H1 (cell line): ENCODE data around the gene AKAP7. TPM values are rescaled to one million over a fixed set of nuclear protein-coding genes. Genes with fewer than 3 reads are reported as not detected.

Source experiments
- CTCF ChIA-PET: fragments of 300-600 bp; sonication (Branson Sonifier 250); formaldehyde crosslinking; loops from one replicate; lab custom pipeline; 2021; ENCODE audit not compliant: partially characterized antibody; lab: Charles Lee
- POLR2A ChIA-PET: fragments of 300-600 bp; sonication (Branson Sonifier 250); formaldehyde crosslinking; loops from one replicate; lab custom pipeline; 2021; ENCODE audit warnings: inconsistent platforms; ENCODE audit not compliant: partially characterized antibody; lab: Charles Lee
- DNase-seq, 2 experiments: peaks; one replicate each; pipeline versions ENCODE4 v3.0.0 to v3.0.0-alpha.2; 2010 to 2022; ENCODE audit warnings: low spot score in 2 of 2, low read depth in 1 of 2, mixed read lengths in 1 of 2
- FAIRE-seq: peaks from 2 replicates; lab custom pipeline; 2011; peaks lifted over from hg19 to GRCh38; lab: Jason Lieb, UNC
- H2AFZ ChIP-seq: 2 replicates; pipeline ENCODE4 v1.8.1; 2012; ENCODE audit warnings: low read length, inconsistent platforms
- H2AK5ac ChIP-seq: 2 replicates; pipeline ENCODE4 v1.6.1; 2013; ENCODE audit warnings: low read depth, low read length
- H2BK120ac ChIP-seq: replicated peaks from 2 replicates; pipeline ENCODE3; 2013; ENCODE audit warnings: low read depth, low read length, inconsistent platforms
- H2BK12ac ChIP-seq: 2 replicates; pipeline ENCODE4 v1.6.1; 2013; ENCODE audit warnings: low read depth, low read length
- H2BK15ac ChIP-seq: 2 replicates; pipeline ENCODE4 v1.6.1; 2013; ENCODE audit warnings: low read length
- H2BK20ac ChIP-seq: 2 replicates; pipeline ENCODE4 v1.6.1; 2013; ENCODE audit warnings: low read length
- H2BK5ac ChIP-seq: 2 replicates; pipeline ENCODE4 v1.6.1; 2013; ENCODE audit warnings: low read depth, low read length
- H3K14ac ChIP-seq: 2 replicates; pipeline ENCODE4 v1.6.1; 2013; ENCODE audit warnings: inconsistent platforms; ENCODE audit not compliant: insufficient read length
- H3K18ac ChIP-seq: 2 replicates; pipeline ENCODE4 v1.6.1; 2013; ENCODE audit warnings: low read length; ENCODE audit errors: extremely low read depth
- H3K23ac ChIP-seq: 2 replicates; pipeline ENCODE4 v1.6.1; 2013; ENCODE audit warnings: inconsistent platforms; ENCODE audit not compliant: insufficient read length
- H3K23me2 ChIP-seq: 2 replicates; pipeline ENCODE4 v1.6.1; 2013; ENCODE audit warnings: low read depth, low read length
- H3K27ac ChIP-seq: 2 replicates; pipeline ENCODE4 v1.6.1; 2011; ENCODE audit warnings: low read depth, low read length, inconsistent platforms
- H3K27me3 ChIP-seq, 4 experiments: replicated peaks in 1 of 4; 1 replicate in 1 of 4; 2 replicates in 3 of 4; pipeline versions ENCODE4 v1.6.1 to v1.8.1; 2011 to 2013; ENCODE audit warnings: low read length in 3 of 4, mild to moderate bottlenecking in 3 of 4, inconsistent platforms in 2 of 4, mixed read lengths in 2 of 4, moderate library complexity in 1 of 4; ENCODE audit not compliant: control insufficient read depth in 3 of 4, insufficient read depth in 3 of 4; ENCODE audit errors: extremely low read depth in 1 of 4
- H3K36me3 ChIP-seq, 4 experiments: 2 replicates each; pipeline versions ENCODE4 v1.6.1 to v1.8.1; 2011 to 2013; ENCODE audit warnings: mild to moderate bottlenecking in 4 of 4, low read length in 3 of 4, moderate library complexity in 2 of 4, control low read depth in 1 of 4, inconsistent platforms in 1 of 4; ENCODE audit not compliant: insufficient read depth in 4 of 4, control insufficient read depth in 2 of 4
- H3K4ac ChIP-seq: replicated peaks from 2 replicates; pipeline ENCODE3; 2013; ENCODE audit warnings: low read length, low read depth, mixed read lengths, inconsistent platforms; ENCODE audit not compliant: insufficient read length
- H3K4me1 ChIP-seq, 4 experiments: replicated peaks in 1 of 4; 1 replicate in 1 of 4; 2 replicates in 3 of 4; pipeline versions ENCODE4 v1.6.1 to v1.8.1; 2011 to 2013; ENCODE audit warnings: low read length in 3 of 4, inconsistent platforms in 2 of 4, mixed read lengths in 1 of 4; ENCODE audit not compliant: insufficient read depth in 4 of 4, control insufficient read depth in 3 of 4
- H3K4me2 ChIP-seq, 2 experiments: 2 replicates each; pipeline versions ENCODE4 v1.6.1 to v1.8.1; 2011 to 2013; ENCODE audit warnings: low read depth in 2 of 2, low read length in 2 of 2, control low read depth in 1 of 2, inconsistent platforms in 1 of 2, mild to moderate bottlenecking in 1 of 2; ENCODE audit not compliant: insufficient read depth in 1 of 2
- H3K4me3 ChIP-seq, 4 experiments: fragments of 200-600, 300-600 bp in 1 of 4; sonication (generic), shearing (Covaris generic), sonication (Bioruptor Twin) in 1 of 4; 2 replicates each; pipeline versions ENCODE4 v1.5.1 to v1.8.1; 2011 to 2016; ENCODE audit warnings: low read length in 4 of 4, low read depth in 3 of 4, control low read depth in 2 of 4, inconsistent platforms in 2 of 4, mild to moderate bottlenecking in 2 of 4, mixed read lengths in 1 of 4, moderate library complexity in 1 of 4; ENCODE audit not compliant: insufficient read depth in 2 of 4; ENCODE audit errors: extremely low read depth in 1 of 4
- H3K56ac ChIP-seq: replicated peaks from 2 replicates; pipeline ENCODE3; 2013; ENCODE audit warnings: low read depth, mild to moderate bottlenecking, mixed read lengths, low read length, inconsistent platforms; ENCODE audit not compliant: insufficient read length
- H3K79me1 ChIP-seq: 2 replicates; pipeline ENCODE4 v1.6.1; 2013; ENCODE audit warnings: low read depth, low read length, control low read depth
- H3K79me2 ChIP-seq, 2 experiments: 2 replicates each; pipeline versions ENCODE4 v1.6.1 to v1.8.1; 2012 to 2013; ENCODE audit warnings: low read length in 2 of 2, mild to moderate bottlenecking in 2 of 2, inconsistent platforms in 1 of 2; ENCODE audit not compliant: insufficient read depth in 2 of 2, control insufficient read depth in 1 of 2
- H3K9ac ChIP-seq, 4 experiments: replicated peaks in 1 of 4; 1 replicate in 1 of 4; 2 replicates in 3 of 4; pipeline versions ENCODE4 v1.6.1 to v1.8.1; 2011 to 2013; ENCODE audit warnings: low read depth in 3 of 4, low read length in 3 of 4, control low read depth in 2 of 4, mild to moderate bottlenecking in 2 of 4, moderate library complexity in 2 of 4, inconsistent platforms in 1 of 4; ENCODE audit errors: extremely low read depth in 1 of 4
- H3K9me3 ChIP-seq, 2 experiments: 2 replicates each; pipeline versions ENCODE4 v1.6.1 to v1.8.1; 2012 to 2013; ENCODE audit warnings: mild to moderate bottlenecking in 2 of 2, moderate library complexity in 2 of 2, control low read depth in 1 of 2, inconsistent platforms in 1 of 2, low read depth in 1 of 2, low read length in 1 of 2, mixed read lengths in 1 of 2; ENCODE audit not compliant: insufficient read depth in 2 of 2
- H4K20me1 ChIP-seq, 2 experiments: replicated peaks in 1 of 2; 2 replicates each; pipeline versions ENCODE3 to v1.8.1; 2011 to 2013; ENCODE audit warnings: inconsistent platforms in 2 of 2, low read length in 2 of 2, mild to moderate bottlenecking in 1 of 2; ENCODE audit not compliant: insufficient read depth in 2 of 2, control insufficient read depth in 1 of 2
- H4K5ac ChIP-seq: 2 replicates; pipeline ENCODE4 v1.6.1; 2013; ENCODE audit warnings: low read length, low read depth, mixed read lengths, inconsistent platforms; ENCODE audit not compliant: insufficient read length
- H4K8ac ChIP-seq: 2 replicates; pipeline ENCODE4 v1.8.0; 2013; ENCODE audit warnings: mild to moderate bottlenecking, moderate library complexity, low read length, inconsistent platforms; ENCODE audit not compliant: insufficient read depth; ENCODE audit errors: extremely low read depth
- H4K91ac ChIP-seq: replicated peaks from 2 replicates; pipeline ENCODE3; 2013; ENCODE audit warnings: low read length, mixed read lengths, inconsistent platforms; ENCODE audit not compliant: insufficient read length
- BACH1 ChIP-seq: IDR thresholded peaks from 2 replicates; pipeline ENCODE4 v1.6.1; 2012; ENCODE audit warnings: low read length, improper control_type of control experiment
- GTF2F1 ChIP-seq: IDR thresholded peaks from 2 replicates; pipeline ENCODE4 v1.6.1; 2012; ENCODE audit warnings: low read depth, low read length, improper control_type of control experiment, borderline replicate concordance
- MAFK ChIP-seq: IDR thresholded peaks from 2 replicates; pipeline ENCODE4 v1.6.1; 2012; ENCODE audit warnings: low read depth, mild to moderate bottlenecking, improper control_type of control experiment, low read length
- POLR2A ChIP-seq, 2 experiments: IDR thresholded peaks; 1 replicate in 1 of 2; 2 replicates in 1 of 2; pipeline ENCODE4 v1.6.1; 2011; ENCODE audit warnings: low read depth in 2 of 2, low read length in 2 of 2, mild to moderate bottlenecking in 2 of 2; ENCODE audit errors: control extremely low read depth in 1 of 2
- SP4 ChIP-seq: IDR thresholded peaks from 2 replicates; pipeline ENCODE4 v1.6.1; 2012; ENCODE audit warnings: low read length, inconsistent platforms
- TCF12 ChIP-seq: IDR thresholded peaks from 2 replicates; pipeline ENCODE4 v1.6.1; 2011; ENCODE audit warnings: low read depth, mild to moderate bottlenecking, low read length
- WGBS, 2 experiments: shearing (Covaris generic) in 1 of 2; methylation state at CpG; one replicate each; pipeline versions ENCODE4 v1.1.6 to v1.1.7; 2013 to 2015; ENCODE audit warnings: low lambda C conversion rate in 2 of 2, mixed read lengths in 2 of 2, inconsistent platforms in 1 of 2, low coverage in 1 of 2, missing lambda C conversion rate in 1 of 2; ENCODE audit not compliant: insufficient replicate concordance in 2 of 2, insufficient coverage in 1 of 2, insufficient read length in 1 of 2; ENCODE audit errors: extremely low coverage in 1 of 2, missing lambda C conversion rate in 1 of 2; 5-methylcytosine and 5-hydroxymethylcytosine counted together
- polyA plus RNA-seq, 7 experiments: library from polyadenylated mRNA; depleted of rRNA in 3 of 7; stranded (reverse) in 5 of 7; unstranded in 2 of 7; fragments of >200 nt in 5 of 7; fragments of 200-250 nt in 2 of 7; gene quantifications; 1 replicate in 5 of 7; 2 replicates in 1 of 7; 4 replicates in 1 of 7; pipeline versions ENCODE4 v1.2.1 to v1.2.3, GENCODE V29; 2011 to 2013; ENCODE audit warnings: missing spikeins in 2 of 7, mixed read lengths in 2 of 7
- total RNA-seq: library from RNA; stranded (reverse); fragmentation: NEBNext Ultra II Directional; extraction: Animal tissue kit (Norgen Biotek cat#: 25700); gene quantifications from 2 replicates; pipeline ENCODE4 v1.2.1, GENCODE V29; 2021

Gene AKAP7
- total and polyA plus RNA-seq, 2 of the 8 experiments (the other 6 are each of a cell fraction or from before 2014, with no cell fraction given): 4.7 to 16.9 TPM

DNA sequence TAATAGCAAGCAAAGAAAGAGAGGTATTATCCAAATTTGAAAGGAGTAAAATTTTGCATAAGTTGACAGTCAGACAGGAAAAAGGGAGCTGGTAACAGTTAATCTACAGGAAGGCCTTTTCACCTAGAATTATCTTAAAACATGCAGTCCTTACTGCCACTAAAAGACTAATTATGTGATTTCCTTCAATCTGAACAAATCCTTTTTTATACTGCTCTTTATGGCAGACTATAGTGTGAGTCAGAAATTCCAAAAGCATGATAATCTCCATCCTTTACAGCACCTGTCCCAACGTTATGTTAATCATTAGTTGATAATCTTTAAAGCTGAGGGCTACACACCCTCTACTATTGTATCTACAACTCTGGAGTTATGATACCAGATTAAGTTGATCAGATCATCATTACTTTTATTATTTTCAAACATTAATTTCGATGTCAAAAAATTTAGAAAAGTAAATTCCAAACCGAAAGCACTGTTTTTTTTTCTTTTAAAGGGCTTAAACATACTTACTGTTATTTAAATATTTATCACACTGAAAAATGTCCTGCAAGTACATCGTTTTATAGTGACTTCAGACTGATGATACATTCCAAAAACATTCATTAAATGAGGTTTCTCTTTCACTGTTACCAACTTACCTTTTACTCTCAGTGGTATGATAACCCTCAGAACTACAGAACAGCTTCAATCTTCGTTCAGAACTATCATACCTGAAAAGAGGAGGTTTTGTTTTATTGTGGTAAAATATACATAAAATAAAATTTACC lies 33.2 kb upstream of the AKAP7 start:
- Histone ChIP-seq H3K4ac (no peak overlapping the region), H2BK5ac (no peak overlapping the region), H3K79me1 (no peaks in the 10 kb centered on the region), H3K23ac (no peak overlapping the region), H2BK120ac (no peak overlapping the region), H4K8ac (no peak overlapping the region), H2AK5ac (no peak overlapping the region), H3K56ac (no peak overlapping the region), H3K36me3 (no peaks in the 10 kb centered on the region), H3K4me1 (no peaks in the 10 kb centered on the region), H3K23me2 (no peaks in the 10 kb centered on the region), H3K27me3 (no peaks in the 10 kb centered on the region), H3K14ac (no peak overlapping the region), H4K20me1 (no peaks in the 10 kb centered on the region), H3K79me2 (no peaks in the 10 kb centered on the region), H2BK12ac (no peak overlapping the region), H3K18ac (no peak overlapping the region), H4K91ac (no peak overlapping the region), H2AFZ (no peak overlapping the region), H3K27ac (no peak overlapping the region), H4K5ac (no peak overlapping the region), H3K9me3 (no peaks in the 10 kb centered on the region), H2BK20ac (no peak overlapping the region), H3K4me2 (no peak overlapping the region), H3K4me3 (no peak overlapping the region), H3K9ac (no peak overlapping the region), H2BK15ac (no peak overlapping the region)
- TF ChIP-seq BACH1 (no peak), POLR2A (IDR thresholded peaks at IDR 0.05; ENCODE audit: control extremely low read depth in 1 of 2, low read depth in 2 of 2, low read length in 2 of 2) (no peak), MAFK (no peak), TCF12 (no peak), SP4 (no peak), GTF2F1 (no peak)
- WGBS, 2 experiments: 83% methylated on average over 5 of the region's 5 CpGs; no CpG with 5 or more reads in 1 of the 2 experiments
- DNase-seq (no peak), FAIRE-seq (no peak)
- POLR2A ChIA-PET: interaction anchor here (1.0 kb wide), 1 partner anchor 76 kb away, joined by 3 read pairs; no protein-coding TSS in a partner anchor
- CTCF ChIA-PET: no interaction called here
